H1 (cell line): Measurements from ENCODE around the gene BMI1. TPM values are rescaled to one million over a fixed set of nuclear protein-coding genes. Genes with fewer than 3 reads are reported as not detected.
A peak's percentile ranks its signal among the peaks of the same experiment; 100 is the strongest.

ENCODE experiments used
- BCL11A ChIP-seq, 2 experiments: IDR thresholded peaks; one replicate each; pipeline ENCODE4 v1.6.1; 2011; ENCODE audit warnings: low read depth in 2 of 2, low read length in 2 of 2, mild to moderate bottlenecking in 2 of 2
- BRCA1 ChIP-seq: IDR thresholded peaks from 2 replicates; pipeline ENCODE4 v1.6.1; 2012; ENCODE audit warnings: low read depth, low read length, improper control_type of control experiment
- CHD1 ChIP-seq: IDR thresholded peaks from 2 replicates; pipeline ENCODE4 v1.6.1; 2012; ENCODE audit warnings: low read depth, low read length, improper control_type of control experiment
- CHD7 ChIP-seq: fragments of 300-600 bp; sonication (generic); IDR thresholded peaks from 2 replicates; pipeline ENCODE4 v1.7.1; 2012; ENCODE audit warnings: low read length, moderate library complexity, mild to moderate bottlenecking, inconsistent platforms; ENCODE audit not compliant: insufficient replicate concordance
- EZH2 ChIP-seq: fragments of 200-600 bp; sonication (generic); IDR thresholded peaks from 2 replicates; pipeline ENCODE4 v1.7.1; 2012; ENCODE audit warnings: low read depth, mild to moderate bottlenecking, moderate library complexity, low read length, inconsistent platforms; ENCODE audit not compliant: severe bottlenecking
- JUND ChIP-seq: IDR thresholded peaks from 2 replicates; pipeline ENCODE4 v1.6.1; 2011; ENCODE audit warnings: mild to moderate bottlenecking, improper control_type of control experiment, low read length
- POU5F1 ChIP-seq: IDR thresholded peaks from 2 replicates; pipeline ENCODE4 v1.6.1; 2011; ENCODE audit warnings: low read depth, mild to moderate bottlenecking, low read length, moderate library complexity
- RAD21 ChIP-seq, 2 experiments: IDR thresholded peaks in 1 of 2; conservative IDR thresholded peaks in 1 of 2; 2 replicates each; pipeline ENCODE4 v1.6.1; 2011; ENCODE audit warnings: low read depth in 2 of 2, low read length in 2 of 2, improper control_type of control experiment in 1 of 2, inconsistent platforms in 1 of 2, mild to moderate bottlenecking in 1 of 2, moderate library complexity in 1 of 2
- SIX5 ChIP-seq: IDR thresholded peaks from 2 replicates; pipeline ENCODE4 v1.6.1; 2011; ENCODE audit warnings: mild to moderate bottlenecking, low read depth, low read length
- SRF ChIP-seq: IDR thresholded peaks from 2 replicates; pipeline ENCODE4 v1.6.1; 2011; ENCODE audit warnings: mild to moderate bottlenecking, low read depth, low read length, moderate library complexity
- polyA plus RNA-seq, 7 experiments: library from polyadenylated mRNA; depleted of rRNA in 3 of 7; stranded (reverse) in 5 of 7; unstranded in 2 of 7; fragments of >200 nt in 5 of 7; fragments of 200-250 nt in 2 of 7; gene quantifications; 1 replicate in 5 of 7; 2 replicates in 1 of 7; 4 replicates in 1 of 7; pipeline versions ENCODE4 v1.2.1 to v1.2.3, GENCODE V29; 2011 to 2013; ENCODE audit warnings: missing spikeins in 2 of 7, mixed read lengths in 2 of 7
- total RNA-seq: library from RNA; stranded (reverse); fragmentation: NEBNext Ultra II Directional; extraction: Animal tissue kit (Norgen Biotek cat#: 25700); gene quantifications from 2 replicates; pipeline ENCODE4 v1.2.1, GENCODE V29; 2021

Gene BMI1
- total and polyA plus RNA-seq, 2 of the 8 experiments (the other 6 are each of a cell fraction or from before 2014, with no cell fraction given), result 2.8 to 10.7 TPM

- TF ChIP-seq CHD7, result no peak
- TF ChIP-seq CHD1, result no peak
- TF ChIP-seq SIX5, result no peak
- peak in 1 of 2 experiments; percentile 0; a peak in 1 of 4 replicates for TF ChIP-seq RAD21 (IDR thresholded peaks at IDR 0.05 in 1 of 2, conservative IDR thresholded peaks at IDR 0.05 in 1 of 2; ENCODE audit: low read depth in 2 of 2, low read length in 2 of 2)
- TF ChIP-seq BCL11A (IDR thresholded peaks at IDR 0.05; ENCODE audit: low read depth in 2 of 2, low read length in 2 of 2), result no peak
- TF ChIP-seq SRF, result no peak
- TF ChIP-seq BRCA1, result no peak
- no peak for TF ChIP-seq POU5F1
- no peak for TF ChIP-seq EZH2
- TF ChIP-seq JUND, result no peak
Measured at GRCh38 chr10:22340329-22341189, 19.7 kb downstream of the BMI1 start (continued).
